ENCODE measurements around the gene TIMM22. TPM values are rescaled to one million over a fixed set of nuclear protein-coding genes. Genes with fewer than 3 reads are reported as not detected.

Gene TIMM22
- total RNA-seq, 1 experiment from 2014 or later: 11.6 TPM

DNA sequence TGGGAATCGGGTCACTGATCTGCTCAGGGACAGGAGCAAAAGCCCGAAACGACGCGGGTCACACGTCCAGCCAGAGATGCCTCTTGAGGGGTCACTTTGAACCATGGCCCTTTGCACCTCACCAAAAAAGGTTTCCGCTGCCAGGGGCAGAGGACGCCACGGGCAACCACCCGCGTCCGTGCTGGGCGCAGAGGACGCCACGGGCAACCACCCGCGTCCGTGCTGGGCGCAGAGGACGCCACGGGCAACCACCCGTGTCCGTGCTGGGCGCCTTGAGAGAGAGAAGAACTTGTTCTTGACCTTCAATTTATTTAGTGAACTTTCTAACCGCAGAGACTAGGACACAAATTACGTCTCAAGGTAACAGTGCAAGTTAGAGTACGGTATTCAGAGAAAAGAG is 35.5 kb downstream of the TIMM22 start:
- POLR2A ChIA-PET (ENCODE audit: unreplicated experiment): no interaction called here
- no TSS peak for BruUV-seq (replicated peaks)
- intact Hi-C loops (cut with micrococcal nuclease; ENCODE audit: unreplicated experiment): no loop called here
- Histone ChIP-seq H2AFZ (no peak overlapping the region), H3K9me2 (ENCODE audit: insufficient read depth) (no peaks in the 10 kb centered on the region), H3F3A (ENCODE audit: insufficient read depth, low read depth) (no peaks in the 10 kb centered on the region), H3K4me1 (replicated peaks; ENCODE audit: insufficient read depth) (no peaks in the 10 kb centered on the region), H3K36me3 (ENCODE audit: low read depth) (no peaks in the 10 kb centered on the region), H3K4me2 (no peak overlapping the region), H4K20me1 (ENCODE audit: insufficient read depth) (peaks cover 12% of the 10 kb centered on the region; the same call in 1 of the 2 replicates), H3K4me3 (no peak overlapping the region), H3K27ac (no peak overlapping the region), H3K27me3 (ENCODE audit: insufficient read depth, low read depth) (no peaks in the 10 kb centered on the region), H3K79me2 (ENCODE audit: low read depth) (no peaks in the 10 kb centered on the region), H3K9me3 (ENCODE audit: insufficient read depth, low read depth) (no peaks in the 10 kb centered on the region)
- CTCF ChIA-PET: no interaction called here
- DNase-seq: no peak
- no peak for TF ChIP-seq CTCF (conservative IDR thresholded peaks at IDR 0.05)
- TF ChIP-seq EZH2 (IDR thresholded peaks at IDR 0.05; ENCODE audit: low read depth): no peak

GRCh38 chr17:1033503-1033902 is 36.6 kb downstream of the TIMM22 start:
- ChIA-PET POLR2A (ENCODE audit: unreplicated experiment) (no interaction called here), CTCF (no interaction called here)
- peaks cover 16% of the 10 kb centered on the region; the same call in 1 of the 2 replicates for H4K20me1 ChIP-seq (ENCODE audit: insufficient read depth)
- BruUV-seq (replicated peaks): no TSS peak
- H3F3A ChIP-seq (ENCODE audit: insufficient read depth, low read depth): no peaks in the 10 kb centered on the region
- no peaks in the 10 kb centered on the region for H3K9me2 ChIP-seq (ENCODE audit: insufficient read depth)
- H3K4me2 ChIP-seq: no peak overlapping the region
- no peaks in the 10 kb centered on the region for H3K9me3 ChIP-seq (ENCODE audit: insufficient read depth, low read depth)
- H3K79me2 ChIP-seq (ENCODE audit: low read depth): no peaks in the 10 kb centered on the region
- H3K4me3 ChIP-seq: no peak overlapping the region
- intact Hi-C loops (cut with micrococcal nuclease; ENCODE audit: unreplicated experiment): no loop called here
- no peaks in the 10 kb centered on the region for H3K36me3 ChIP-seq (ENCODE audit: low read depth)
- no peak overlapping the region for H2AFZ ChIP-seq
- no peak for DNase-seq
- H3K4me1 ChIP-seq (replicated peaks; ENCODE audit: insufficient read depth): no peaks in the 10 kb centered on the region
- no peaks in the 10 kb centered on the region for H3K27me3 ChIP-seq (ENCODE audit: insufficient read depth, low read depth)
- TF ChIP-seq CTCF (conservative IDR thresholded peaks at IDR 0.05): no peak
- TF ChIP-seq EZH2 (IDR thresholded peaks at IDR 0.05; ENCODE audit: low read depth): no peak
- no peak overlapping the region for H3K27ac ChIP-seq

DNA sequence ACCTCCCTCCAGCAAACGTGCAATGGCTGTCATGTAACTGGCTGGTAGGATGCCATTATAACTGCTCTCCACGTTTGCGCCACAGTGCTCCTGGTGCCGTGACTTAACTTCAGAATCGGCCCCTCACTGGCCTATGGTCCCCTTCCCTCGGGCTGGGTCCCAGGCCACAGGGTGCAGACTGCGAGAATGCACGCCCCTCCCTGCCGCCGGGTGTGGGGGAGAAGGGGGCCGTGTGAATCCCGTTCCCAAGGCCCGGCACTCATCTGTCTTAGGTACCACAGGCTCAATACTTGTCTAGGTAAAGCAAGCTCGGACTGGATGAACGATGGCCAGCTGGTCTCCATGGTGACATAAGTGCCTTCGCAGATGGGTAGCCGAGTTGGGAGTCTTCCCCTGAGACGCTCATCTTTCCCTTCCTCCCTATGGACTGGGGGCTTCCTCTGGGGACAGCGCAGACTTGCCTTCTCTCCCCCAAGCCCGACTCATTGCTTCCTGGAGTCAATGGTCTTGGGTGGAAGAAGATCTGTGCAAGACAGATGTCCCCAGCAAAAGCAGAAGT is 37.8 kb downstream of the TIMM22 start:
- no peaks in the 10 kb centered on the region for H3K4me1 ChIP-seq (replicated peaks; ENCODE audit: insufficient read depth)

More for the DNA sequence above, 37.8 kb downstream of the TIMM22 start:
- no peak for DNase-seq
- CTCF ChIA-PET: no interaction called here
- POLR2A ChIA-PET (ENCODE audit: unreplicated experiment): no interaction called here
- Histone ChIP-seq H3K27me3 (ENCODE audit: insufficient read depth, low read depth) (no peaks in the 10 kb centered on the region), H3K36me3 (ENCODE audit: low read depth) (no peaks in the 10 kb centered on the region), H3F3A (ENCODE audit: insufficient read depth, low read depth) (no peaks in the 10 kb centered on the region), H3K4me3 (no peak overlapping the region), H4K20me1 (ENCODE audit: insufficient read depth) (peaks cover 16% of the 10 kb centered on the region; the same call in 1 of the 2 replicates), H3K9me2 (ENCODE audit: insufficient read depth) (no peaks in the 10 kb centered on the region), H3K27ac (no peak overlapping the region), H3K79me2 (ENCODE audit: low read depth) (no peaks in the 10 kb centered on the region), H2AFZ (no peak overlapping the region), H3K4me2 (no peak overlapping the region), H3K9me3 (ENCODE audit: insufficient read depth, low read depth) (no peaks in the 10 kb centered on the region)
- BruUV-seq (replicated peaks): no TSS peak
- intact Hi-C loops (cut with micrococcal nuclease; ENCODE audit: unreplicated experiment): no loop called here
- TF ChIP-seq CTCF (conservative IDR thresholded peaks at IDR 0.05): no peak
- TF ChIP-seq EZH2 (IDR thresholded peaks at IDR 0.05; ENCODE audit: low read depth): no peak

All from PC-9 (cell line).